Activated CD4-positive, alpha-beta T cell treated with anti-CD3 and anti-CD28 coated beads, Interleukin-2, amount 50 U/mL, for 16 hours (primary cell): ENCODE data around the gene MS4A6A.
A peak's percentile ranks its signal among the peaks of the same experiment; 100 is the strongest.
"Not testable (repeated sequence)": the region's sequence is repeated elsewhere in the genome, so short reads cannot be mapped to it uniquely, and the experiment has no call there.

Experiments used
- DNase-seq: peaks from one replicate; pipeline ENCODE4 v3.0.0-alpha.2; 2020

MS4A6A gene

GRCh38 chr11:60175860-60176275 is 7.0 kb downstream of the MS4A6A start:
- peak; percentile 25 for DNase-seq

GRCh38 chr11:60172011-60172410 is 10.9 kb downstream of the MS4A6A start:
- DNase-seq = no peak

GRCh38 chr11:60170566-60170965 is 12.3 kb downstream of the MS4A6A start:
- no peak for DNase-seq

DNA sequence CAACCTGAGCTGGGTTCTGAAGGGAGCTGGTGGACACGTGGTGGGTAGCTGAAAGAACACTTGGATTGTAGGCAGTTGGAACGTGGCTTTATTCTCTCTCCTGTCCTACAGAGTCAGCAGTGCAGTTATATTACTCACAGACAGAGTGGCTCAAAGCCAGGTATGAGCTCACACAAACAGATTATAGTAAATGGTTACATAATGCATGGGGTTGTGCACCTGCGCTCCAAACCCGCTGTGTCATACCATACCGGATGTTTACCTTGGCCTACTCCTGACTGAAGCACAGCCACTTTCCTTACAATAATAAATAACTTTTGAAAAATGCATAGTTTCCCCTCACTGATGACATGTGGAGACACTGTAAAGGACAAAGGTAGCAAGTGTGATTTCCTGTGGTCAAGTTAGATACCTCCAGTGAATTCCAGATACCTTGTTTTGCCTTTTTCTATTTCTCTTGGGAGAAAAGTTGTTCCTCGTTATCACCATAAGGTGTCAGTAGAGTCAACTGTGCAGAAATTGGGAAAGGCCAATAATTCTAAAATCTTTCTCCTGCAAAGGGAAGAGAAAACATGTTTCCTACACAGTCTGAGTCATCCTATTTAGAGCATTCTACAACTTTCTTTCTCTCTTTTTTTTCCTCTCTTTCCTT is 13.5 kb downstream of the MS4A6A start:
- peak; percentile 8 for DNase-seq

GRCh38 chr11:60168306-60168705 is 14.6 kb downstream of the MS4A6A start:
- no peak for DNase-seq

- DNase-seq = no peak
Measured at GRCh38 chr11:60165951-60166350, 16.9 kb downstream of the MS4A6A start.

GRCh38 chr11:60165538-60165937 is 17.3 kb downstream of the MS4A6A start:
- peak; percentile 41 for DNase-seq

DNA sequence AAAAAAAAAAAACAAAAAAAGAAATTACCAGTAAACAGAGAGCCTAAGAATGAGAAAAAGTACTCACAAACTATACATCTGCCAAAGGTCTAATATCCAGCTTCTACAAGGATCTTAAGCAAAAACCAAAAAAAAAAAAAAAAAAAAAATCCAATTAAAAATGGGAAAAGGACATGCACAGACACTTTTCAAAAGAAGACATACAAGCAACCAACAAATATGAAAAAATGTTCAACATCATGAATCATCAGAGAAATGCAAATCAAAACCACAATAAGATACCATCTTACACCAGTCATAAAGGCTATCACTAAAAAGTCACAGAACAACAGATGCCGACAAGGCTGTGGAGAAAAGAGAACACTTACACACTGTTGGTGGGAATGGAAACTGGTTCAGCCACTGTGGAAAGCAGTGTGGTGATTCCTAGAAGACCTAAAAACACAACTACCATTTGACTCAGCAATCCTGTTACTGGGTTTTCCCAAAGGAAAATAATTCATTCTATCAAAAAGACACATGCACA is 18.3 kb downstream of the MS4A6A start:
- peak; percentile 59 for DNase-seq

DNA sequence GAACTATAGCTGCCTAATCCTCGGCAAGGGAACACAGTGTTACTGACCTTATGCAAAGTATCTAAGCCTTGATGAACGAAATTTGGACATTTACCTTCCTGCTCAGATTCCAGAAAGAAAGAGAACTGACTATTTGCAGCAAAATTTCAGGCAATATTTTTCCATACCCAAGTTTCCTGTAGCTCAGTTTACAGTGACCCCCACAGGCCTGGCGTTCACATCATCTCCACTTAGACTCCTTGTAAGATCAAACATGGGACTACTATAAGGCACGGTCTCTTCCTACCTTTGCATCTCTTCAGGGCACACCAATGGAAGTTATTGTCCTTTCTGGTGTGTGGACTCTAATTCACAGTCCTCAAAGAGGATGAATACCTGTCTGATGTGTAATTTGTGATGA is 21.1 kb downstream of the MS4A6A start:
- DNase-seq = no peak

- no peak for DNase-seq
Measured at GRCh38 chr11:60161107-60161506, 21.8 kb downstream of the MS4A6A start.

DNA sequence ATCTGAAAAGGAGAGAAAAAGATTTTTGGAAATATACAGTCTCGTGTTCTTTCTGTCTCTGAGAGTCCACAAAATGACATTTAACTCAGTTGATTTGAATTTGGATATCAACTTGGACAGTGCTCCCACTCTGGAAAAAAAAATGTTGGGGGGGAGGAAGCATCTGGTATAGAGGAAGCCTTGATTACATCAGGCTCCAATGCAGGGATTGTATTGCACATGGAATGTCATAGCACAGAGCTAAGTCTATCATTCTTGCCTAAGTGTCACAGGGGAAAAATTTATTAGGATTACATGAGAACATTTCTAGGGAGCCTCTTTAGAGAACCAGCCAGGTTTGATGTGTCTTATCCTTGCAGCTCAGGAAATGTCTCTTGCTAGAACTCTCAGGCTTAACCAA is 23.0 kb downstream of the MS4A6A start:
- DNase-seq = no peak

- no peak for DNase-seq
Measured at GRCh38 chr11:60159284-60159683, 23.6 kb downstream of the MS4A6A start.

- no peak for DNase-seq
Measured at GRCh38 chr11:60158636-60159035, 24.2 kb downstream of the MS4A6A start.

GRCh38 chr11:60155931-60156330 is 27.0 kb downstream of the MS4A6A start:
- DNase-seq = no peak

- not testable (repeated sequence) for DNase-seq
Measured at GRCh38 chr11:60152727-60153126, 30.2 kb downstream of the MS4A6A start.

- DNase-seq = no peak
Measured at GRCh38 chr11:60150279-60150678, 32.6 kb downstream of the MS4A6A start.

GRCh38 chr11:60145677-60146076 is 37.2 kb downstream of the MS4A6A start:
- DNase-seq = no peak

DNA sequence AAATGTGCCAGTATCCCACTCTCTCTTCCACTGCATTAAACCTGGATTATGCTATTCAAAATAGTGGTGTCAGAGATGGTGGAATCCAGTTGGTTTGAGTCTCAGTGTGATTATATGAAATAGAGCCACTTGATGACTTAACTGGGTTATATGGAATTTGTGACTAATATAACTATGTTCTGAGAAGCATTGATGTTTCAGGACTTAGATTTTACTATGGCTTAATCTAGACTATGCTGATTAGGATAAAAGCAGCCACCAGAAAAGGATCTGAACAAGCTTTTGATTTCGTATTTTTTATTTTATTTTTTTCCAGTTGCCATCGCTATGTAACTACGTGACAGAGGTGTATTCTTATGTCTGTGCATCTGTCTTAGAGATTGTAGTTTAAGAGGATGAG is 39.1 kb downstream of the MS4A6A start:
- no peak for DNase-seq

DNA sequence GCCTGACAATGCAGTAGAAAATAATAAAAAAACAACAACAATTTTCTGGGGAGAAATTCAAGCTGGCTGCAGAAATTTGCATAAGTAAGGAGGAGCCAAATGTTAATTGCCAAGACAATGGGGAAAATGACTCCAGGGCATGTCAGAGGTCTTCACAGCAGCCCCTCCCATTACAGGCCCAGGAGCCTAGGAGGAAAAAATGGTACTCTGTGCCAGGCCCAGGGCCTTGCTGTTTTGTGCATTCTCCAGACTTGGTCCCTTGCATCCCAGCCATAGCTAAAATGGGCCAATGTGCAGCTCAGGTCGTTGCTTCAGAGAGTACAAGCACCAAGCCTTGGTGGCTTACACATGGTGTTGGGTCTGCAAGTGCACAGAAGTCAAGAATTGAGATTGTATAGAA is 49.0 kb downstream of the MS4A6A start:
- DNase-seq = no peak

- no peak for DNase-seq
Measured at GRCh38 chr11:60131912-60132311, 51.0 kb downstream of the MS4A6A start.

- DNase-seq = peak; percentile 25
Measured at GRCh38 chr11:60130496-60130895, 52.4 kb downstream of the MS4A6A start.

- DNase-seq = no peak
Measured at GRCh38 chr11:60129853-60130252, 53.0 kb downstream of the MS4A6A start.

- DNase-seq = not testable (repeated sequence)
Measured at GRCh38 chr11:60128866-60129265, 54.0 kb downstream of the MS4A6A start.

GRCh38 chr11:60128376-60128775 is 54.5 kb downstream of the MS4A6A start:
- no peak for DNase-seq

GRCh38 chr11:60127311-60127811 is 55.5 kb downstream of the MS4A6A start:
- DNase-seq = no peak
